ENCODE measurements around the gene ARMC12. TPM values are rescaled to one million over a fixed set of nuclear protein-coding genes. Genes with fewer than 3 reads are reported as not detected.

ARMC12 gene
- polyA plus RNA-seq, 1 of the 3 experiments (the other 2 are of a cell fraction) = 1.6 TPM

DNA sequence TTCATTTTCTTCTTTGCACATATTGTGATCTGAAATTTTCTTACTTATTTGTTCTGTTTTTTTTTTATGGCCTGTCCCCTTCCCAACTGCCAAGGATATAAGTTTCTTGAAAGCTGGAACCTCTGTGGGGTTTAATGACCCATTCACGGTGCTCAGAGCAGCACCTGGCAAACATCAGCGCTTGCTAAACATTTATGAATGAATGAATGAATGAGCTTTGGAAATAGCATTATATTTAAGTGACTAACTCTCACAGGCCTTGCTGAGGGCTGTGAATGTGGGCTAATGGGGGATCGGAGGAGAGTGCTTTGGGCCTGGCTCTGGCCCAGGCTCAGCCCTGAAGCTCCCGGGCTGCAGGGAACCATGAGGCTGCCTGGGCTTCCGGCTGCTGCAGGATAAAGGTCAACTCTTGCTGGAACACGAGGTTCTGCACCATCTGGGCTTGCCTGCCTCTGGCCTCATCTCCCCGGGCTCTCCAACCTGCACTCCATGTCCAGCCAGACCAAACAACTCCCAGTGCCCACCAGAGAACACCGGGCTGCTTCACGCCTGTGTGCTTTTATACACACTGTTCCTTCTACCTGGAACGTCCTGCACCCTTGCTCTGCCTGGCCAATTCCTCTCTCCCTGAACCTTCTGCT, 14.6 kb upstream of the ARMC12 start:
- POLR2A ChIA-PET = no interaction called here
- Histone ChIP-seq H3K4me2 (no peak overlapping the region), H3K4me1 (ENCODE audit: control insufficient read depth in 1 of 2, insufficient read depth in 2 of 2, low read depth in 1 of 2, low read length in 1 of 2) (peaks cover 7 to 32% of the 10 kb centered on the region in 2 experiments; a peak in 3 of 4 replicates), H3K4me3 (ENCODE audit: low read depth in 2 of 2, low read length in 1 of 2) (no peak overlapping the region), H3F3A (replicated peaks; ENCODE audit: insufficient read depth) (no peaks in the 10 kb centered on the region), H3K27ac (ENCODE audit: low read depth in 2 of 2, low read length in 1 of 2) (no peak overlapping the region), H2AFZ (ENCODE audit: low read depth) (no peak overlapping the region), H4K20me1 (ENCODE audit: insufficient read depth) (no peaks in the 10 kb centered on the region), H3K9me3 (no peaks in the 10 kb centered on the region), H3K36me3 (replicated peaks in 1 of 2; ENCODE audit: control insufficient read depth in 1 of 2, insufficient read depth in 2 of 2, low read length in 1 of 2) (no peaks in the 10 kb centered on the region), H3K9ac (no peak overlapping the region), H3K27me3 (ENCODE audit: insufficient read depth) (no peaks in the 10 kb centered on the region), H3K9me2 (no peaks in the 10 kb centered on the region), H3K79me2 (ENCODE audit: insufficient read depth) (no peaks in the 10 kb centered on the region)
- DNase-seq = no peak
- CTCF ChIA-PET = no interaction called here
- TF ChIP-seq RXRA (IDR thresholded peaks at IDR 0.05; ENCODE audit: borderline replicate concordance, low read depth) = no peak
- TF ChIP-seq RAD21 (IDR thresholded peaks at IDR 0.05; ENCODE audit: low read length) = no peak
- TF ChIP-seq JUND (IDR thresholded peaks at IDR 0.05) = no peak
- no peak for TF ChIP-seq CTCF (IDR thresholded peaks at IDR 0.05)
- no peak for TF ChIP-seq CHD2 (IDR thresholded peaks at IDR 0.05; ENCODE audit: low read length, partially characterized antibody)
- TF ChIP-seq FOSL2 (IDR thresholded peaks at IDR 0.05; ENCODE audit: borderline replicate concordance, low read depth) = no peak
- TF ChIP-seq NFIC (IDR thresholded peaks at IDR 0.05; ENCODE audit: borderline replicate concordance) = no peak
- TF ChIP-seq TCF12 (IDR thresholded peaks at IDR 0.05) = no peak
- TF ChIP-seq, protein P1, sequence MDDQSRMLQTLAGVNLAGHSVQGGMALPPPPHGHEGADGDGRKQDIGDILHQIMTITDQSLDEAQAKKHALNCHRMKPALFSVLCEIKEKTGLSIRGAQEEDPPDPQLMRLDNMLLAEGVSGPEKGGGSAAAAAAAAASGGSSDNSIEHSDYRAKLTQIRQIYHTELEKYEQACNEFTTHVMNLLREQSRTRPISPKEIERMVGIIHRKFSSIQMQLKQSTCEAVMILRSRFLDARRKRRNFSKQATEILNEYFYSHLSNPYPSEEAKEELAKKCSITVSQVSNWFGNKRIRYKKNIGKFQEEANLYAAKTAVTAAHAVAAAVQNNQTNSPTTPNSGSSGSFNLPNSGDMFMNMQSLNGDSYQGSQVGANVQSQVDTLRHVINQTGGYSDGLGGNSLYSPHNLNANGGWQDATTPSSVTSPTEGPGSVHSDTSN (IDR thresholded peaks at IDR 0.05) = no peak
- TF ChIP-seq, protein P2, sequence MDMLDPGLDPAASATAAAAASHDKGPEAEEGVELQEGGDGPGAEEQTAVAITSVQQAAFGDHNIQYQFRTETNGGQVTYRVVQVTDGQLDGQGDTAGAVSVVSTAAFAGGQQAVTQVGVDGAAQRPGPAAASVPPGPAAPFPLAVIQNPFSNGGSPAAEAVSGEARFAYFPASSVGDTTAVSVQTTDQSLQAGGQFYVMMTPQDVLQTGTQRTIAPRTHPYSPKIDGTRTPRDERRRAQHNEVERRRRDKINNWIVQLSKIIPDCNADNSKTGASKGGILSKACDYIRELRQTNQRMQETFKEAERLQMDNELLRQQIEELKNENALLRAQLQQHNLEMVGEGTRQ (IDR thresholded peaks at IDR 0.05; ENCODE audit: borderline replicate concordance, low read depth, low read length) = no peak
- TF ChIP-seq GATA2 (CRISPR knock-in tag; IDR thresholded peaks at IDR 0.05) = no peak
- TF ChIP-seq YY1 (IDR thresholded peaks at IDR 0.05; ENCODE audit: low read depth) = no peak
- TF ChIP-seq RFX5 (IDR thresholded peaks at IDR 0.05; ENCODE audit: low read length) = no peak
- TF ChIP-seq, protein P3, sequence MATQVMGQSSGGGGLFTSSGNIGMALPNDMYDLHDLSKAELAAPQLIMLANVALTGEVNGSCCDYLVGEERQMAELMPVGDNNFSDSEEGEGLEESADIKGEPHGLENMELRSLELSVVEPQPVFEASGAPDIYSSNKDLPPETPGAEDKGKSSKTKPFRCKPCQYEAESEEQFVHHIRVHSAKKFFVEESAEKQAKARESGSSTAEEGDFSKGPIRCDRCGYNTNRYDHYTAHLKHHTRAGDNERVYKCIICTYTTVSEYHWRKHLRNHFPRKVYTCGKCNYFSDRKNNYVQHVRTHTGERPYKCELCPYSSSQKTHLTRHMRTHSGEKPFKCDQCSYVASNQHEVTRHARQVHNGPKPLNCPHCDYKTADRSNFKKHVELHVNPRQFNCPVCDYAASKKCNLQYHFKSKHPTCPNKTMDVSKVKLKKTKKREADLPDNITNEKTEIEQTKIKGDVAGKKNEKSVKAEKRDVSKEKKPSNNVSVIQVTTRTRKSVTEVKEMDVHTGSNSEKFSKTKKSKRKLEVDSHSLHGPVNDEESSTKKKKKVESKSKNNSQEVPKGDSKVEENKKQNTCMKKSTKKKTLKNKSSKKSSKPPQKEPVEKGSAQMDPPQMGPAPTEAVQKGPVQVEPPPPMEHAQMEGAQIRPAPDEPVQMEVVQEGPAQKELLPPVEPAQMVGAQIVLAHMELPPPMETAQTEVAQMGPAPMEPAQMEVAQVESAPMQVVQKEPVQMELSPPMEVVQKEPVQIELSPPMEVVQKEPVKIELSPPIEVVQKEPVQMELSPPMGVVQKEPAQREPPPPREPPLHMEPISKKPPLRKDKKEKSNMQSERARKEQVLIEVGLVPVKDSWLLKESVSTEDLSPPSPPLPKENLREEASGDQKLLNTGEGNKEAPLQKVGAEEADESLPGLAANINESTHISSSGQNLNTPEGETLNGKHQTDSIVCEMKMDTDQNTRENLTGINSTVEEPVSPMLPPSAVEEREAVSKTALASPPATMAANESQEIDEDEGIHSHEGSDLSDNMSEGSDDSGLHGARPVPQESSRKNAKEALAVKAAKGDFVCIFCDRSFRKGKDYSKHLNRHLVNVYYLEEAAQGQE (IDR thresholded peaks at IDR 0.05; ENCODE audit: low read depth, low read length) = no peak
- no peak for TF ChIP-seq TEAD4 (IDR thresholded peaks at IDR 0.05; ENCODE audit: borderline replicate concordance, insufficient read depth)
- TF ChIP-seq, protein P4, sequence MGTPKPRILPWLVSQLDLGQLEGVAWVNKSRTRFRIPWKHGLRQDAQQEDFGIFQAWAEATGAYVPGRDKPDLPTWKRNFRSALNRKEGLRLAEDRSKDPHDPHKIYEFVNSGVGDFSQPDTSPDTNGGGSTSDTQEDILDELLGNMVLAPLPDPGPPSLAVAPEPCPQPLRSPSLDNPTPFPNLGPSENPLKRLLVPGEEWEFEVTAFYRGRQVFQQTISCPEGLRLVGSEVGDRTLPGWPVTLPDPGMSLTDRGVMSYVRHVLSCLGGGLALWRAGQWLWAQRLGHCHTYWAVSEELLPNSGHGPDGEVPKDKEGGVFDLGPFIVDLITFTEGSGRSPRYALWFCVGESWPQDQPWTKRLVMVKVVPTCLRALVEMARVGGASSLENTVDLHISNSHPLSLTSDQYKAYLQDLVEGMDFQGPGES (IDR thresholded peaks at IDR 0.05; ENCODE audit: low read depth, low read length) = no peak
- WGBS (ENCODE audit: low lambda C conversion rate) = 92% methylated on average over 8 of the region's 10 CpGs
